PC-9 (cell line): ENCODE measurements around the gene ZMYM4. TPM values are rescaled to one million over a fixed set of nuclear protein-coding genes. Genes with fewer than 3 reads are reported as not detected.

Experiments used
- BruUV-seq: library from RNA; stranded (reverse); fragments of 400-500 nt; replicated peaks from 2 replicates; lab custom pipeline; 2021; lab: Mats Ljungman, UMichigan
- CTCF ChIA-PET: fragments of 300-600 bp; sonication (Branson Sonifier 250); formaldehyde crosslinking; loops from one replicate; lab custom pipeline; 2022; ENCODE audit warnings: antibody characterized with exemption; lab: Charles Lee
- POLR2A ChIA-PET: fragments of 300-600 bp; sonication (Branson Sonifier 250); formaldehyde crosslinking; loops from one replicate; lab custom pipeline; 2022; ENCODE audit warnings: antibody characterized with exemption; ENCODE audit not compliant: unreplicated experiment; lab: Charles Lee
- DNase-seq, 2 experiments: peaks; one replicate each; pipeline versions ENCODE4 v3.0.0 to v3.0.0-alpha.2; 2015 to 2022; ENCODE audit warnings: mixed read lengths in 1 of 2
- H2AFZ ChIP-seq: fragments of 200-600 bp; sonication (generic); 2 replicates; pipeline ENCODE4 v1.8.1; 2017; ENCODE audit warnings: antibody characterized with exemption
- H3F3A ChIP-seq: fragments of 200-600 bp; sonication (generic); 2 replicates; pipeline ENCODE4 v1.8.1; 2017; ENCODE audit warnings: antibody characterized with exemption, mild to moderate bottlenecking, low read depth; ENCODE audit not compliant: insufficient read depth
- H3K27ac ChIP-seq: fragments of 200-600 bp; sonication (generic); 2 replicates; pipeline ENCODE4 v1.6.1; 2016; ENCODE audit warnings: mixed run types
- H3K27me3 ChIP-seq: fragments of 200-600 bp; sonication (generic); 2 replicates; pipeline ENCODE4 v1.6.1; 2016; ENCODE audit warnings: low read depth, mixed run types; ENCODE audit not compliant: insufficient read depth
- H3K36me3 ChIP-seq: fragments of 200-600 bp; sonication (generic); 2 replicates; pipeline ENCODE4 v1.6.1; 2016; ENCODE audit warnings: low read depth, mixed run types
- H3K4me1 ChIP-seq: fragments of 200-600 bp; sonication (generic); replicated peaks from 2 replicates; pipeline ENCODE4 v1.6.1; 2016; ENCODE audit warnings: mixed run types; ENCODE audit not compliant: insufficient read depth
- H3K4me2 ChIP-seq: fragments of 200-600 bp; sonication (generic); 2 replicates; pipeline ENCODE4 v1.6.1; 2017; ENCODE audit warnings: mixed run types
- H3K4me3 ChIP-seq: fragments of 200-600 bp; sonication (generic); 2 replicates; pipeline ENCODE4 v1.6.1; 2016; ENCODE audit warnings: mixed run types
- H3K79me2 ChIP-seq: fragments of 200-600 bp; sonication (generic); 2 replicates; pipeline ENCODE4 v1.6.1; 2017; ENCODE audit warnings: low read depth, mixed run types
- H3K9me2 ChIP-seq: fragments of 200-600 bp; sonication (generic); 2 replicates; pipeline ENCODE4 v1.8.1; 2017; ENCODE audit warnings: mild to moderate bottlenecking; ENCODE audit not compliant: insufficient read depth
- H3K9me3 ChIP-seq: fragments of 200-600 bp; sonication (generic); 2 replicates; pipeline ENCODE4 v1.8.1; 2016; ENCODE audit warnings: low read depth; ENCODE audit not compliant: insufficient read depth
- H4K20me1 ChIP-seq: fragments of 200-600 bp; sonication (generic); 2 replicates; pipeline ENCODE4 v1.8.1; 2017; ENCODE audit not compliant: insufficient read depth
- EZH2 ChIP-seq: fragments of 200-600 bp; sonication (generic); IDR thresholded peaks from 2 replicates; pipeline ENCODE4 v1.8.0; 2017; ENCODE audit warnings: antibody characterized with exemption, low read depth
- intact Hi-C: fragments of 100-400 bp; cut with micrococcal nuclease; formaldehyde crosslinking; loops from one replicate; pipeline ENCODE4 v1.10.0; 2022; ENCODE audit not compliant: unreplicated experiment
- total RNA-seq: library from RNA; stranded (reverse); gene quantifications from 2 replicates; pipeline ENCODE4 v1.2.3, GENCODE V29; 2021
- TF ChIP-seq, protein P1 (sequence below): fragments of 200-600 bp; sonication (generic); conservative IDR thresholded peaks from 2 replicates; pipeline ENCODE4 v1.6.1; 2017; ENCODE audit warnings: mixed run types, antibody characterized with exemption, mild to moderate bottlenecking, moderate library complexity

Gene ZMYM4
- total RNA-seq, 1 experiment from 2014 or later: 84.4 TPM

DNA sequence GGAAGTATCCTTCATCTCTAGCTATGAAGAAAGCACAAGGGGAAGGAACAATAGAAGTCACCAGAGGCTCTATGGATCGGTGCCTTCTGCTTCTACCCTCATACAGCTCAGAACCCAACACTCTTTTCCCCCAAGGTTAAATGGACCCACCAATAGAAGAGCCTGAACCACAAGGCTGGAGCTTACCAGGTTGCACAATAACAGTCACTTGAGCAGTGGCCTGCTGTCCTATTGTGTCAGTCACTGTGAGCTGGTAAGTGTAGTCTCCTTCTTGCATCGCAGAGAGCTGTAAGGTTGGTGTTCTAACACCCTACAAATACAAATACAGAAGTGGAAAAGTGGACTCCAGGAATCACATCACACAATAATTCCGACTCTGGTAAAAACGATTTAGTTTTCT, 185.7 kb downstream of the ZMYM4 start:
- Histone ChIP-seq H3K27me3 (no peaks in the 10 kb centered on the region), H3K4me1 (peaks cover 6% of the 10 kb centered on the region), H3F3A (0 out of 2 replicates have a peak, but pooled peaks cover 15% of the 10 kb centered on the region), H3K9me2 (no peaks in the 10 kb centered on the region), H2AFZ (no peak overlapping the region), H3K4me3 (no peak overlapping the region), H3K36me3 (no peaks in the 10 kb centered on the region), H3K4me2 (no peak overlapping the region), H3K27ac (no peak overlapping the region), H3K79me2 (no peaks in the 10 kb centered on the region), H3K9me3 (no peaks in the 10 kb centered on the region), H4K20me1 (no peaks in the 10 kb centered on the region)
- POLR2A ChIA-PET: interaction anchor here (0.5 kb wide), 1 partner anchor 261 kb away, joined by 4 read pairs; the partner anchor contains the start of gene SFPQ
- DNase-seq: no peak
- intact Hi-C loops: no loop called here
- TF ChIP-seq EZH2: no peak
- TF ChIP-seq, protein P1, sequence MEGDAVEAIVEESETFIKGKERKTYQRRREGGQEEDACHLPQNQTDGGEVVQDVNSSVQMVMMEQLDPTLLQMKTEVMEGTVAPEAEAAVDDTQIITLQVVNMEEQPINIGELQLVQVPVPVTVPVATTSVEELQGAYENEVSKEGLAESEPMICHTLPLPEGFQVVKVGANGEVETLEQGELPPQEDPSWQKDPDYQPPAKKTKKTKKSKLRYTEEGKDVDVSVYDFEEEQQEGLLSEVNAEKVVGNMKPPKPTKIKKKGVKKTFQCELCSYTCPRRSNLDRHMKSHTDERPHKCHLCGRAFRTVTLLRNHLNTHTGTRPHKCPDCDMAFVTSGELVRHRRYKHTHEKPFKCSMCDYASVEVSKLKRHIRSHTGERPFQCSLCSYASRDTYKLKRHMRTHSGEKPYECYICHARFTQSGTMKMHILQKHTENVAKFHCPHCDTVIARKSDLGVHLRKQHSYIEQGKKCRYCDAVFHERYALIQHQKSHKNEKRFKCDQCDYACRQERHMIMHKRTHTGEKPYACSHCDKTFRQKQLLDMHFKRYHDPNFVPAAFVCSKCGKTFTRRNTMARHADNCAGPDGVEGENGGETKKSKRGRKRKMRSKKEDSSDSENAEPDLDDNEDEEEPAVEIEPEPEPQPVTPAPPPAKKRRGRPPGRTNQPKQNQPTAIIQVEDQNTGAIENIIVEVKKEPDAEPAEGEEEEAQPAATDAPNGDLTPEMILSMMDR: no peak
- no TSS peak for BruUV-seq
- CTCF ChIA-PET: no interaction called here

DNA sequence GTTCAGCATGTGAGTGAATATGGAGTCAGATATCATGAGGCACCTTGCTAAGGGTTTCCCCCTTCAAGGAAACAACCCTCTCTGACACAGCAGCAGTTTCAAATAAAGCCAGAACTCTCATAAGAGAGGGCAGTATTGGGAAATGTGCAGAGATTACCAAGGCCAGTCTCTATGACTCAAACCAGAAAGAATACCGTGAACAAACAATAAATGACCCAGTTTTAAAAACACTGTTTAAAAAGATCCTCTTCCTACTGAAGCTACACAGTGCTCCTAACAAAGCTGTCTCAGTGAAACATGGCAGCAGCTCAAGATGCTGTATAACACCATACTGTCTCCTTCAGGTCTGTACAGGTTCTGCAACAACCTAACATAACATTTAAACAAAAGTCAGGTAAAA, 186.1 kb downstream of the ZMYM4 start:
- H3K27ac ChIP-seq: no peak overlapping the region
- no TSS peak for BruUV-seq
- ChIA-PET POLR2A (interaction anchor here (0.5 kb wide), 1 partner anchor 262 kb away, joined by 4 read pairs; the partner anchor contains the start of gene SFPQ), CTCF (no interaction called here)
- peaks cover 2% of the 10 kb centered on the region for H3K4me1 ChIP-seq
- no peaks in the 10 kb centered on the region for H4K20me1 ChIP-seq
- no peaks in the 10 kb centered on the region for H3K9me2 ChIP-seq
- H2AFZ ChIP-seq: no peak overlapping the region
- no peak overlapping the region for H3K4me3 ChIP-seq
- no peaks in the 10 kb centered on the region for H3K27me3 ChIP-seq
- no peaks in the 10 kb centered on the region for H3K79me2 ChIP-seq
- TF ChIP-seq, protein P1: no peak
- no peak for TF ChIP-seq EZH2
- intact Hi-C loops: no loop called here
- H3K9me3 ChIP-seq: no peaks in the 10 kb centered on the region
- H3K4me2 ChIP-seq: no peak overlapping the region
- peak in 1 of 2 experiments; percentile 40 for DNase-seq
- H3K36me3 ChIP-seq: no peaks in the 10 kb centered on the region
- 0 out of 2 replicates have a peak, but pooled peaks cover 15% of the 10 kb centered on the region for H3F3A ChIP-seq

DNA sequence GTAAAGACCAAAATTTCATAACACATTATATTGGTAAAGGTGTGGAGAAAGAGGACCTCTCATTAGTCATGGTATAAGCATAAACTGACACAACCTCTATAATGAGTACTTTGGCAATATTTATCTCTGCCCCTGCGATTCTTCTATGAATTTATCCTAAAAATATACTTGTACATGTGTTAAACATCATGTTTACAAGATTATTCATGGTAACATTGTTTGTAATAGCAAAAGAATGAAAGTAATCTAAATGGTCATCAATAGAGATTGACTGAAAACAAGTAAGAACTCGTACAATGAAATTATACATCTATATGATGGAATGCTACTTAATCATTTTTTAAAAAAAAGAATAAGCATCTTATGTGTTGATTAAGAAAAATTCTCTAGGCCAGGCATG, 192.3 kb downstream of the ZMYM4 start:
- 0 out of 2 replicates have a peak, but pooled peaks cover 7% of the 10 kb centered on the region for H3K9me3 ChIP-seq
- H3K4me1 ChIP-seq: no peaks in the 10 kb centered on the region
- H3K4me2 ChIP-seq: no peak overlapping the region
- H3K9me2 ChIP-seq: no peaks in the 10 kb centered on the region
- ChIA-PET CTCF (no interaction called here), POLR2A (no interaction called here)
- H3K27ac ChIP-seq: no peak overlapping the region
- BruUV-seq: no TSS peak
- no peak overlapping the region for H2AFZ ChIP-seq
- TF ChIP-seq, protein P1: no peak
- TF ChIP-seq EZH2: no peak
- H3K79me2 ChIP-seq: no peaks in the 10 kb centered on the region
- H4K20me1 ChIP-seq: no peaks in the 10 kb centered on the region
- H3K4me3 ChIP-seq: no peak overlapping the region
- intact Hi-C loops: no loop called here
- H3K36me3 ChIP-seq: no peaks in the 10 kb centered on the region
- H3F3A ChIP-seq: no peaks in the 10 kb centered on the region
- DNase-seq: no peak
- no peaks in the 10 kb centered on the region for H3K27me3 ChIP-seq
